Stimulated activated memory B cell treated with anti-CD40 and anti-IgM and Interleukin-4, amounts not matched to agents 10 μg/mL and 1 μg/mL and 100 μg/mL, for 72 hours (primary cell): ENCODE results near the gene SF3B3.
"Not testable (repeated sequence)": the region's sequence is repeated elsewhere in the genome, so short reads cannot be mapped to it uniquely, and the experiment has no call there.

Source experiments
- ATAC-seq: fragments of 150-1000 bp; cut with Tn5 transposase; 2 replicates; pipeline ENCODE4 v1.10.0; 2021
- H3K27ac Mint-ChIP-seq: one replicate; pipeline ENCODE4 v1.8.0; 2022; ENCODE audit warnings: mild to moderate bottlenecking, mixed read lengths
- H3K27me3 Mint-ChIP-seq: one replicate; pipeline ENCODE4 v1.8.0; 2022; ENCODE audit warnings: mixed read lengths
- H3K36me3 Mint-ChIP-seq: one replicate; pipeline ENCODE4 v1.8.0; 2022; ENCODE audit warnings: mixed read lengths
- H3K4me1 Mint-ChIP-seq: one replicate; pipeline ENCODE4 v1.8.0; 2022; ENCODE audit warnings: mixed read lengths
- H3K4me3 Mint-ChIP-seq: one replicate; pipeline ENCODE4 v1.8.0; 2022; ENCODE audit warnings: mild to moderate bottlenecking, moderate library complexity, mixed read lengths
- H3K9me3 Mint-ChIP-seq: one replicate; pipeline ENCODE4 v1.8.0; 2022; ENCODE audit warnings: mixed read lengths

The SF3B3 gene

GRCh38 chr16:70529051-70529777 is 5.6 kb downstream of the SF3B3 start:
- ATAC-seq, result no peak
- Mint-ChIP-seq H3K27me3 (no peaks in the 10 kb centered on the region), H3K27ac (no peak overlapping the region), H3K4me3 (peak overlapping the region; percentile 28), H3K4me1 (peaks cover 44% of the 10 kb centered on the region), H3K9me3 (no peaks in the 10 kb centered on the region), H3K36me3 (peaks cover 66% of the 10 kb centered on the region)

DNA sequence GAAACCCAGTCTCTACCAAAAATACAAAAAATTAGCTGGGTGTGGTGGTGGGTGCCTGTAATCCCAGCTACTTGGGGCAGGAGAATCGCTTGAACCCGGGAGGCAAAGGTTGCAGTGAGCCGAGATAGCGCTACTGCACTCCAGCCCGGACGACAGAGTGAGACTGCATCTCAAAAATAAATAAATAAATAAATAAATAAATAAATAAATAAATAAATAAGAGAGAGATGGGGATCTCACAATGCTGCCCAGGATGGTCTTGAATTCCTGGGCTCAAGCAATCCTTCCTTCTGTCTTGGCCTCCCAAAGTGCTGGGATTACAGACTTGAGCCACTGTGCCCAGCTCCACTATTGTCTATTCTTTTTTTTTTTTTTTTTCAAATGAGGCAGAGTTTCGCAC is 6.3 kb downstream of the SF3B3 start:
- not testable (repeated sequence) for H3K9me3 Mint-ChIP-seq, H3K27me3 Mint-ChIP-seq, ATAC-seq, H3K27ac Mint-ChIP-seq, H3K4me3 Mint-ChIP-seq
- Mint-ChIP-seq H3K4me1 (peaks cover 46% of the 10 kb centered on the region), H3K36me3 (peaks cover 65% of the 10 kb centered on the region)

DNA sequence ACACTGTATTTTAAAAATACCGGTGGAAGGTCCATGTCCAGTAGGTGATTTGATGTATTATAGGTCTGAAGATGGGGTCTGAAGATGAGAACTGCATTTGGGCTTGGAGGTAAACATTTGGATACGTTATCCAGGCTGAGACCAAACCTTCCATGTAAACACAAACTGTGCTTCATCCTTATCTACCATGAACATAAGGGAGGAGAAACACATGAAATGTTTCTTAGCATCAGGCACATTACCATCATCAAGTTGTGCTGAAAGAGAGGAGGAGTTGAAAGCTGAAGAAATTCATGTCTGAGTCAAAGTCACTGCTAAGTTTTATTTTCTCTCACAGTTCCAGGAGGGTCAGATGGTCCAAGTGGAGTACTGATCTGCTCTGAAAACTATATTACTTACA is 11.4 kb downstream of the SF3B3 start:
- H3K36me3 Mint-ChIP-seq, result peaks cover 60% of the 10 kb centered on the region
- no peaks in the 10 kb centered on the region for H3K27me3 Mint-ChIP-seq
- no peak overlapping the region for H3K4me3 Mint-ChIP-seq
- peaks cover 7% of the 10 kb centered on the region for H3K4me1 Mint-ChIP-seq
- ATAC-seq, result no peak
- H3K9me3 Mint-ChIP-seq, result no peaks in the 10 kb centered on the region
- H3K27ac Mint-ChIP-seq, result no peak overlapping the region

DNA sequence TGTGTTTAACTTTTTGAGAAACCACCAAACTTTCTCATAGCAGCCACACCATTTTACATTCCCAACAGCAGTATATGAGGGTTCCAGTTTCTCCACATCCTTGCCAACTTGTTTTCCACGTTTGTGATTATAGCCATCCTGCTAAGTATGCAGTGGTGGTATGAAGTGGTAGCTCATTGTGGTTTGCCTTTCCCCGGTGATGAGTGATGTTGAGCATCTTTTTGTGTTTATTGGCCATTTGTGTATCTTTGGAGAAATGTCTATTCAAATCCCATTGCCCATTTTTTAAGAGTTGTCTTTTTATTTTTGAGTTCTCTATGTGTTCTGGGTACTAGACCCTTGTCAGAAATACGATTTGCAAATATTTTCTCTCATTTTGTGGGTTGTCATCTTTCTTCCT is 17.4 kb downstream of the SF3B3 start:
- Mint-ChIP-seq H3K27me3 (no peaks in the 10 kb centered on the region), H3K4me3 (no peak overlapping the region), H3K4me1 (no peaks in the 10 kb centered on the region), H3K9me3 (no peaks in the 10 kb centered on the region), H3K36me3 (peaks cover 53% of the 10 kb centered on the region), H3K27ac (no peak overlapping the region)
- ATAC-seq, result no peak

DNA sequence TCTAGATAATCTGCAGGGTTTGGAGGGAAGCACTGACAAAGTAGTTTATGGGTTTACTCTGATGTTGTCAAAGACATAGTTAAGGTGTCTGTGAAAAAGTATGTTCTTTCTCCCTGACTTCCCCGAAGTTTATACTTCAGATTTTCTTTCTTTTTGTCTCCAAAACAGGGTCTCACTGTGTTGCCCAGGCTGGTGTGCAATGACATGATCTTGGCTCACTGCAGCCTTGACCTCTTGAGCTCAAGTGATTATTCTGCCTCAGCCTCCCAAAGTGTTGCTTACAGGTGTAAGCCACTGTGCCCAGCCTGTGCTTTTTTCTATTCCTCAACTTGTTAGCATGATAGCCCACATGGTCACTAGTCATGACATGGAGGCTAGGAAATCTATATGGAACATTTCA is 20.9 kb downstream of the SF3B3 start:
- ATAC-seq, result no peak
- Mint-ChIP-seq H3K27ac (no peak overlapping the region), H3K27me3 (no peaks in the 10 kb centered on the region)

GRCh38 chr16:70548936-70549335 is 25.3 kb downstream of the SF3B3 start:
- H3K4me3 Mint-ChIP-seq, result no peak overlapping the region
- H3K4me1 Mint-ChIP-seq, result peaks cover 5% of the 10 kb centered on the region
- H3K27ac Mint-ChIP-seq, result no peak overlapping the region
- no peaks in the 10 kb centered on the region for H3K9me3 Mint-ChIP-seq
- ATAC-seq, result no peak
- H3K36me3 Mint-ChIP-seq, result peaks cover 56% of the 10 kb centered on the region
- H3K27me3 Mint-ChIP-seq, result no peaks in the 10 kb centered on the region

More for the DNA sequence above, 20.9 kb downstream of the SF3B3 start:
- H3K4me3 Mint-ChIP-seq, result no peak overlapping the region
- H3K9me3 Mint-ChIP-seq, result no peaks in the 10 kb centered on the region
- peaks cover 57% of the 10 kb centered on the region for H3K36me3 Mint-ChIP-seq
- H3K4me1 Mint-ChIP-seq, result peaks cover 5% of the 10 kb centered on the region

DNA sequence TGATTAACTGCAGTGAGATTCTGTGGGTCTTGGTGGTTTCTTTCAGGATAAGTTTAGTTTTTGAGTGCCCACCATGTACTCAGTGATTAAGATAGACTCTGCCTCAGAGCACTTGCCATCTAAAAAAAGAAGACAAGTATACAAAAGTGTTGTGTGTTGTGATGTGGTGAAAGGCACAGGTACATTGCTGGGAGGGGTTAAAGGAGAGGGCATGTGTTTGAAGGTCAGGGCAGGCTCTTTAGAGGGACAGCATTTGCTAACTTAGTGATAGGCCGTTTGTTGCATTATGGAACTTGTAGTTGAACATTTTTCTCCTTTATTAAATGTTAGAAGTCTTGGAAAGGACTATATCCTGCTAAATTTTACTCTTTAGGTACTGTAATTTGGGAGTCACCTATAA is 26.5 kb downstream of the SF3B3 start:
- no peaks in the 10 kb centered on the region for H3K27me3 Mint-ChIP-seq
- no peak overlapping the region for H3K4me3 Mint-ChIP-seq
- no peak for ATAC-seq
- no peaks in the 10 kb centered on the region for H3K9me3 Mint-ChIP-seq
- peak overlapping the region; percentile 25 for H3K27ac Mint-ChIP-seq
- H3K36me3 Mint-ChIP-seq, result peaks cover 56% of the 10 kb centered on the region
- H3K4me1 Mint-ChIP-seq, result peaks cover 5% of the 10 kb centered on the region

GRCh38 chr16:70551788-70552187 is 28.2 kb downstream of the SF3B3 start:
- Mint-ChIP-seq H3K36me3 (peaks cover 63% of the 10 kb centered on the region), H3K4me1 (peaks cover 5% of the 10 kb centered on the region), H3K27ac (no peak overlapping the region), H3K9me3 (no peaks in the 10 kb centered on the region), H3K27me3 (no peaks in the 10 kb centered on the region), H3K4me3 (no peak overlapping the region)
- ATAC-seq, result no peak

- ATAC-seq, result no peak
- Mint-ChIP-seq H3K4me1 (peaks cover 5% of the 10 kb centered on the region), H3K9me3 (no peaks in the 10 kb centered on the region), H3K27ac (no peak overlapping the region), H3K36me3 (peaks cover 67% of the 10 kb centered on the region), H3K4me3 (no peak overlapping the region), H3K27me3 (no peaks in the 10 kb centered on the region)
Measured at GRCh38 chr16:70552675-70553074, 29.1 kb downstream of the SF3B3 start.

- no peak overlapping the region for H3K27ac Mint-ChIP-seq
- H3K36me3 Mint-ChIP-seq, result peaks cover 65% of the 10 kb centered on the region
- no peaks in the 10 kb centered on the region for H3K9me3 Mint-ChIP-seq
- H3K27me3 Mint-ChIP-seq, result no peaks in the 10 kb centered on the region
- no peak overlapping the region for H3K4me3 Mint-ChIP-seq
- H3K4me1 Mint-ChIP-seq, result peaks cover 3% of the 10 kb centered on the region
- no peak for ATAC-seq
Measured at GRCh38 chr16:70553645-70554044, 30.0 kb downstream of the SF3B3 start.

DNA sequence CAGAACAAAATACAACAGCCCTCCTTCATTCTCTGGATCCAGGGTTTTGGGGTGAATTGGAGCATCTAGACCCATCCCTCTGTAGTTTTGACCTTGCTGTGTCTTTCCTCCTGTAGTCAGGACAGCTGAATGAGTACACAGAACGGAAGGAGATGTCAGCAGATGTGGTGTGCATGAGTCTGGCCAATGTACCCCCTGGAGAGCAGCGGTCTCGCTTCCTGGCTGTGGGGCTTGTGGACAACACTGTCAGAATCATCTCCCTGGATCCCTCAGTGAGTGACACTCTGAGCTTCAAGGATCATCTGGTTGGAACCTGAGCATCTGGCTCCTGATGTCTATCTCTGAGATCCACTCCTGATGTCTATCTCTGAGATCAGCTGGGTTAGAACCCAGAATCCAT is 32.4 kb downstream of the SF3B3 start:
- H3K4me3 Mint-ChIP-seq, result no peak overlapping the region

DNA sequence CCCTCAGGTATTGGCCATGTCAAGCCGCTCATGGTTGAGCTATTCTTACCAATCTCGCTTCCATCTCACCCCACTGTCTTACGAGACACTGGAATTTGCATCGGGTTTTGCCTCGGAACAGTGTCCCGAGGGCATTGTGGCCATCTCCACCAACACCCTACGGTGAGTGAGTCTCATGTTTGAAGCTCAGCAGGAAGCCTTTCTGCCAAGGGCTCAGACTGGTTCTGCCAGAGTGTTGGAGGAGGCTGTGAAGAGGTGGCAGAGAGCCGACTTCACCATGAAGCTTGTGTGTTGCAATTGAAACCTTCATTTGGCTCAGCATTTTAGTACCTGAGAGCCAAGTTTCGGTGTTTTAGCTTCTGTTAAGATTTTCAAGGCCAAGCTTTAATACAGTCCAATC is 38.0 kb downstream of the SF3B3 start:
- ATAC-seq, result no peak
- Mint-ChIP-seq H3K27ac (no peak overlapping the region), H3K4me3 (no peak overlapping the region)

More for the DNA sequence above, 32.4 kb downstream of the SF3B3 start:
- H3K27ac Mint-ChIP-seq, result no peak overlapping the region
- no peak for ATAC-seq
- H3K27me3 Mint-ChIP-seq, result no peaks in the 10 kb centered on the region
- peaks cover 60% of the 10 kb centered on the region for H3K36me3 Mint-ChIP-seq
- no peaks in the 10 kb centered on the region for H3K4me1 Mint-ChIP-seq
- H3K9me3 Mint-ChIP-seq, result no peaks in the 10 kb centered on the region

GRCh38 chr16:70563636-70564035 is 40.0 kb downstream of the SF3B3 start:
- Mint-ChIP-seq H3K4me3 (no peak overlapping the region), H3K36me3 (peaks cover 61% of the 10 kb centered on the region), H3K27me3 (no peaks in the 10 kb centered on the region), H3K9me3 (no peaks in the 10 kb centered on the region), H3K27ac (no peak overlapping the region), H3K4me1 (no peaks in the 10 kb centered on the region)
- no peak for ATAC-seq

More for the DNA sequence above, 38.0 kb downstream of the SF3B3 start:
- Mint-ChIP-seq H3K9me3 (no peaks in the 10 kb centered on the region), H3K4me1 (no peaks in the 10 kb centered on the region), H3K27me3 (no peaks in the 10 kb centered on the region), H3K36me3 (peaks cover 63% of the 10 kb centered on the region)

DNA sequence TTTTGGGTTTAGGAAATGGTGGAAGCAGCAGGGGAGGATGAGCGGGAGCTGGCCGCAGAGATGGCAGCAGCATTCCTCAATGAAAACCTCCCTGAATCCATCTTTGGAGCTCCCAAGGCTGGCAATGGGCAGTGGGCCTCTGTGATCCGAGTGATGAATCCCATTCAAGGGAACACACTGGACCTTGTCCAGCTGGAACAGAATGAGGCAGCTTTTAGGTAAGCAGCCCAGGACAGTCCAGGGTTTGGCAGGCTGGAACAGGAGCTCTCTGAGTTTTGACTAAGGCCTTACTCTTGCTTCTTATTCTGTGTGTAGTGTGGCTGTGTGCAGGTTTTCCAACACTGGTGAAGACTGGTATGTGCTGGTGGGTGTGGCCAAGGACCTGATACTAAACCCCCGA is 41.4 kb downstream of the SF3B3 start:
- Mint-ChIP-seq H3K4me1 (no peaks in the 10 kb centered on the region), H3K9me3 (no peaks in the 10 kb centered on the region), H3K27ac (no peak overlapping the region), H3K27me3 (no peaks in the 10 kb centered on the region), H3K4me3 (no peak overlapping the region), H3K36me3 (peaks cover 71% of the 10 kb centered on the region)
- no peak for ATAC-seq

DNA sequence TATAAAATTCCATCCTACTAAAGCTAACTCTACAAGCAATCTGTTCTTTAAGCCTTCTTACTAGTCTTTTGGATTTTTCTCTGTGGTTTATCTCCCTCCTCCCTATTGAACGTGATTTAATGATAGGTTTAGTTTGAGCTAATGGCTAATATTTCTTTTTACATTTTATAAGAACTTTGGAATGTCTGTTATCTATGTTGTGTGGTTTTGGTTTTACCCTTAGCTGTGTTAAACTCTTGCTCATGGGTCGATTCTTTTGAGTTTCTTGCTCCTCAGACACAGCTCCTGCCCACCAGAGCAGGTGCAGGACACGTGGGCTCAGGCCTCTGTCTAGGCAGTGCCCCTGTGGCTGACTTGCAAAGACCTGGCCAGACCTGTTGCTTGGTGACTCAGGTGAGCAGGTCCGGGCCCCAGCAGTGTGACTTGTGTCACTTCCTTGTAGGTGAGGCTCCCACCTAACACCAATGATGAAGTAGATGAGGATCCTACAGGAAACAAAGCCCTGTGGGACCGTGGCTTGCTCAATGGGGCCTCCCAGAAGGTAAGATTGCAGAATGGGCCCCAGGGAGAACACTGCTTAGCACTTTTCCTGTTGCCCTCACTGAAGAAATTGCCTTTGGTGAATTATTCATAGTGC is 45.1 kb downstream of the SF3B3 start:
- Mint-ChIP-seq H3K4me1 (no peaks in the 10 kb centered on the region), H3K27ac (no peak overlapping the region), H3K36me3 (peaks cover 81% of the 10 kb centered on the region), H3K27me3 (no peaks in the 10 kb centered on the region), H3K9me3 (no peaks in the 10 kb centered on the region), H3K4me3 (no peak overlapping the region)
- ATAC-seq, result no peak

DNA sequence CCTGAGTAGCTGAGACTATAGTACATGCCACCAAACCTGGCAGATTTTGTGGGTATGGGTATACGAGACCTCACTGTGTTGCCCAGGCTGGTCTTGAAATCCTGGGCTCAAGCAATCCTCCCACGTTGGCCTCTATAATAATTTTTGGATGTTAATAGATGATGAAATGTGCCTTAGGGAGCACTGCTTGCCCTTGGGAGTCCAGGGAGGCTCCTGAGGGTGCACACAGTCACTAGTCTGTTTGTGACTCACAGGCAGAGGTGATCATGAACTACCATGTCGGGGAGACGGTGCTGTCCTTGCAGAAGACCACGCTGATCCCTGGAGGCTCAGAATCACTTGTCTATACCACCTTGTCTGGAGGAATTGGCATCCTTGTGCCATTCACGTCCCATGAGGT is 46.1 kb downstream of the SF3B3 start:
- H3K4me1 Mint-ChIP-seq, result no peaks in the 10 kb centered on the region
- ATAC-seq, result no peak
- no peak overlapping the region for H3K27ac Mint-ChIP-seq
- H3K4me3 Mint-ChIP-seq, result no peak overlapping the region
- H3K9me3 Mint-ChIP-seq, result no peaks in the 10 kb centered on the region
- H3K27me3 Mint-ChIP-seq, result no peaks in the 10 kb centered on the region
- peaks cover 83% of the 10 kb centered on the region for H3K36me3 Mint-ChIP-seq
